Keratinocyte (primary cell): ENCODE results near the gene KRTAP21-3. TPM values are rescaled to one million over a fixed set of nuclear protein-coding genes. Genes with fewer than 3 reads are reported as not detected.

Source experiments
- DNase-seq: peaks from one replicate; pipeline ENCODE4 v3.0.0-alpha.2; 2011; ENCODE audit warnings: low read depth, missing footprints, low spot score
- FAIRE-seq: peaks from 2 replicates; lab custom pipeline; 2011; peaks lifted over from hg19 to GRCh38; lab: Jason Lieb, UNC
- H2AFZ ChIP-seq: 2 replicates; pipeline ENCODE4 v1.6.0; 2012; ENCODE audit warnings: low read length, control low read depth, inconsistent platforms; ENCODE audit not compliant: control insufficient read depth
- H3K27ac ChIP-seq: 2 replicates; pipeline ENCODE4 v1.5.1; 2011; ENCODE audit warnings: low read length; ENCODE audit not compliant: control insufficient read depth, insufficient read depth
- H3K27me3 ChIP-seq: 3 replicates; pipeline ENCODE4 v1.6.0; 2011; ENCODE audit warnings: low read length; ENCODE audit not compliant: control insufficient read depth, insufficient read depth; ENCODE audit errors: extremely low read depth
- H3K36me3 ChIP-seq, 2 experiments: 2 replicates in 1 of 2; 3 replicates in 1 of 2; pipeline ENCODE4 v1.5.1; 2011; ENCODE audit warnings: low read length in 2 of 2, mild to moderate bottlenecking in 1 of 2; ENCODE audit not compliant: control insufficient read depth in 2 of 2, insufficient read depth in 2 of 2; ENCODE audit errors: extremely low read depth in 1 of 2
- H3K4me1 ChIP-seq: 3 replicates; pipeline ENCODE4 v1.5.1; 2011; ENCODE audit warnings: low read length; ENCODE audit not compliant: control insufficient read depth, insufficient read depth; ENCODE audit errors: extremely low read depth
- H3K4me2 ChIP-seq: 3 replicates; pipeline ENCODE4 v1.6.0; 2011; ENCODE audit warnings: low read depth, low read length; ENCODE audit not compliant: control insufficient read depth, insufficient read depth; ENCODE audit errors: extremely low read depth
- H3K4me3 ChIP-seq, 3 experiments: fragments of 200-600 bp in 1 of 3; sonication (generic) in 1 of 3; 2 replicates in 2 of 3; 3 replicates in 1 of 3; pipeline ENCODE4 v1.5.1; 2011 to 2016; ENCODE audit warnings: low read length in 3 of 3, mild to moderate bottlenecking in 3 of 3, control low read depth in 2 of 3, inconsistent platforms in 1 of 3, low read depth in 1 of 3, mixed read lengths in 1 of 3, mixed run types in 1 of 3, moderate library complexity in 1 of 3; ENCODE audit not compliant: control insufficient read depth in 2 of 3, insufficient read depth in 2 of 3; ENCODE audit errors: extremely low read depth in 1 of 3
- H3K79me2 ChIP-seq: 2 replicates; pipeline ENCODE4 v1.6.0; 2012; ENCODE audit warnings: low read length; ENCODE audit not compliant: control insufficient read depth, insufficient read depth
- H3K9ac ChIP-seq: 3 replicates; pipeline ENCODE4 v1.6.0; 2011; ENCODE audit warnings: low read length; ENCODE audit not compliant: control insufficient read depth, insufficient read depth; ENCODE audit errors: extremely low read depth
- H3K9me1 ChIP-seq: 3 replicates; pipeline ENCODE4 v1.6.0; 2011; ENCODE audit warnings: low read length; ENCODE audit not compliant: control insufficient read depth, insufficient read depth; ENCODE audit errors: extremely low read depth
- H3K9me3 ChIP-seq: 2 replicates; pipeline ENCODE4 v1.5.1; 2012; ENCODE audit warnings: low read depth, low read length; ENCODE audit not compliant: control insufficient read depth
- H4K20me1 ChIP-seq: 3 replicates; pipeline ENCODE4 v1.6.0; 2011; ENCODE audit warnings: low read length; ENCODE audit not compliant: control insufficient read depth, insufficient read depth; ENCODE audit errors: extremely low read depth
- EZH2 ChIP-seq: IDR thresholded peaks from one replicate; pipeline ENCODE4 v1.6.1; 2012; ENCODE audit warnings: inconsistent platforms, mild to moderate bottlenecking, low read length, moderate library complexity
- dilution Hi-C: fragments of 300-500 bp; cut with MboI; formaldehyde crosslinking; loops from one replicate; pipeline ENCODE4 v1.7.0; 2020; ENCODE audit warnings: low sequenced_read_pairs; ENCODE audit not compliant: extremely low pct_ligation_motif_present
- polyA plus RNA-seq, 5 experiments: library from polyadenylated mRNA; depleted of rRNA in 3 of 5; stranded (reverse) in 3 of 5; stranded (forward) in 1 of 5; unstranded in 1 of 5; fragments of >200 nt; gene quantifications; 1 replicate in 1 of 5; 2 replicates in 3 of 5; 3 replicates in 1 of 5; pipeline versions ENCODE4 v1.2.1 to v1.2.3, GENCODE V29; 2011 to 2012; ENCODE audit warnings: missing spikeins in 2 of 5, low read depth in 1 of 5, low replicate concordance in 1 of 5
- TF ChIP-seq, protein P1 (sequence below), 3 experiments: IDR thresholded peaks in 1 of 3; conservative IDR thresholded peaks in 1 of 3; optimal IDR thresholded peaks in 1 of 3; 2 replicates in 2 of 3; 3 replicates in 1 of 3; pipeline versions ENCODE3 to v1.5.1; 2011; ENCODE audit warnings: low read length in 3 of 3, mild to moderate bottlenecking in 3 of 3, moderate library complexity in 2 of 3, control low read depth in 1 of 3, inconsistent platforms in 1 of 3; ENCODE audit not compliant: insufficient read depth in 2 of 3; ENCODE audit errors: extremely low read depth in 1 of 3

Gene KRTAP21-3
- polyA plus RNA-seq, 1 donor (not counting 4 experiments of a cell fraction or from before 2014, with no cell fraction given), result not detected

DNA sequence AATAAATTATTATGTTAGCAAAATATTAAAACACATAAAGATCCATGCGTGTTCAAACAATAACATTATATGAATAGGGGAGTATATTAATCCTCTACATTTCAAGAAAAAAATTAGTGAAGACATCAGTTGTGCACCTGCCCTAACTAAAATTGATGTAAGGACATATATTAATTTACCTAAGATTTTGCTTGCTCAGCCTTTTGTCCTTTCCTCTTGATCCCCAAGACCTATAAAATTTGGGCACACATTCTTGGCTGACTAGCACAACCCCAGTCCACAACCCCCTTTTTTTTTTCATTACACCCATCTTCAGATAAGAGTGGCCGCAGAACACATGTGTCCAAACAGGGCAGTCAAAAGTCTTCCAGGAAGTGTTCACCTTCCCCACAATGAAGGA, 21.9 kb upstream of the KRTAP21-3 start:
- no peak overlapping the region for H3K4me2 ChIP-seq
- FAIRE-seq (no peak), DNase-seq (no peak)
- no peak overlapping the region for H3K4me3 ChIP-seq
- no peaks in the 10 kb centered on the region for H4K20me1 ChIP-seq
- H3K27ac ChIP-seq, result no peak overlapping the region
- H3K9me1 ChIP-seq, result no peaks in the 10 kb centered on the region
- dilution Hi-C loops, result no loop called here
- H3K36me3 ChIP-seq, result no peaks in the 10 kb centered on the region
- no peaks in the 10 kb centered on the region for H3K79me2 ChIP-seq
- H2AFZ ChIP-seq, result no peak overlapping the region
- H3K9ac ChIP-seq, result no peak overlapping the region
- no peaks in the 10 kb centered on the region for H3K4me1 ChIP-seq
- no peaks in the 10 kb centered on the region for H3K9me3 ChIP-seq
- no peaks in the 10 kb centered on the region for H3K27me3 ChIP-seq
- TF ChIP-seq, protein P1, sequence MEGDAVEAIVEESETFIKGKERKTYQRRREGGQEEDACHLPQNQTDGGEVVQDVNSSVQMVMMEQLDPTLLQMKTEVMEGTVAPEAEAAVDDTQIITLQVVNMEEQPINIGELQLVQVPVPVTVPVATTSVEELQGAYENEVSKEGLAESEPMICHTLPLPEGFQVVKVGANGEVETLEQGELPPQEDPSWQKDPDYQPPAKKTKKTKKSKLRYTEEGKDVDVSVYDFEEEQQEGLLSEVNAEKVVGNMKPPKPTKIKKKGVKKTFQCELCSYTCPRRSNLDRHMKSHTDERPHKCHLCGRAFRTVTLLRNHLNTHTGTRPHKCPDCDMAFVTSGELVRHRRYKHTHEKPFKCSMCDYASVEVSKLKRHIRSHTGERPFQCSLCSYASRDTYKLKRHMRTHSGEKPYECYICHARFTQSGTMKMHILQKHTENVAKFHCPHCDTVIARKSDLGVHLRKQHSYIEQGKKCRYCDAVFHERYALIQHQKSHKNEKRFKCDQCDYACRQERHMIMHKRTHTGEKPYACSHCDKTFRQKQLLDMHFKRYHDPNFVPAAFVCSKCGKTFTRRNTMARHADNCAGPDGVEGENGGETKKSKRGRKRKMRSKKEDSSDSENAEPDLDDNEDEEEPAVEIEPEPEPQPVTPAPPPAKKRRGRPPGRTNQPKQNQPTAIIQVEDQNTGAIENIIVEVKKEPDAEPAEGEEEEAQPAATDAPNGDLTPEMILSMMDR (optimal IDR thresholded peaks at IDR 0.05 in 1 of 3, IDR thresholded peaks at IDR 0.05 in 1 of 3, conservative IDR thresholded peaks at IDR 0.05 in 1 of 3; ENCODE audit: extremely low read depth in 1 of 3, insufficient read depth in 2 of 3, low read length in 3 of 3), result no peak
- TF ChIP-seq EZH2, result no peak

- no peak overlapping the region for H3K4me3 ChIP-seq
- no peak overlapping the region for H3K4me2 ChIP-seq
- no peaks in the 10 kb centered on the region for H3K79me2 ChIP-seq
- no peak overlapping the region for H3K27ac ChIP-seq
- H3K9me1 ChIP-seq, result no peaks in the 10 kb centered on the region
- no peaks in the 10 kb centered on the region for H4K20me1 ChIP-seq
- dilution Hi-C loops, result no loop called here
- no peaks in the 10 kb centered on the region for H3K9me3 ChIP-seq
- no peak overlapping the region for H3K9ac ChIP-seq
- H3K4me1 ChIP-seq, result no peaks in the 10 kb centered on the region
- no peak overlapping the region for H2AFZ ChIP-seq
- no peak for FAIRE-seq
- H3K36me3 ChIP-seq, result no peaks in the 10 kb centered on the region
- no peak for DNase-seq
- no peak for TF ChIP-seq EZH2
- TF ChIP-seq, protein P1 (optimal IDR thresholded peaks at IDR 0.05 in 1 of 3, IDR thresholded peaks at IDR 0.05 in 1 of 3, conservative IDR thresholded peaks at IDR 0.05 in 1 of 3; ENCODE audit: extremely low read depth in 1 of 3, insufficient read depth in 2 of 3, low read length in 3 of 3), result no peak
- H3K27me3 ChIP-seq, result no peaks in the 10 kb centered on the region
Observed at GRCh38 chr21:30733026-30733425, 14.4 kb upstream of the KRTAP21-3 start.
